HK-2 (cell line): Measurements from ENCODE around the gene HERC4.
A peak's percentile ranks its signal among the peaks of the same experiment; 100 is the strongest.

Source experiments
- DNase-seq: peaks from one replicate; pipeline ENCODE4 v3.0.0-alpha.2; 2018; ENCODE audit not compliant: unreplicated experiment

HERC4 gene

GRCh38 chr10:68074775-68075549 is at the start of gene HERC4:
Gene HERC4, minus strand, starts transcription at chr10:68075283. Its CDS starts 2,175 bp downstream, at chr10:68073108.
- DNase-seq = peak; percentile 97

GRCh38 chr10:68124718-68125117 is 49.6 kb upstream of the HERC4 start:
- DNase-seq = no peak

DNA sequence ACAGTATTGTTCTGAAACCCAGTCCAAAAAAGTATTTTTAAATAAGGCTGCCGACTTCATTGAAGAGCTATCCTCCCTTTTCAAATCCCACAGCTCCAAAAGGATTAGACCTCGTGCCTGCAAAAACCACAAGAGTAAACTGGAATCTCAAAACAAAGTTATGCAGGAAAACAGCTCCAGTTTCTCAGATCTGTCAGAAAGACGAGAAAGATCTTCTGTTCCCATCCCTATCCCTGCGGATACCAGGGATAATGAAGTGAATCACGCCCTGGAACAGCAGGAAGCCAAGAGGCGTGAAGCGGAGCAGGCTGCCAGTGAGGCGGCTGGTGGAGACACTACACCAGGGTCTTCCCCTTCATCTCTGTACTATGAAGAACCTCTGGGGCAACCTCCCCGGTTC is 46.8 kb upstream of the HERC4 start:
- no peak for DNase-seq

- no peak for DNase-seq
Measured at GRCh38 chr10:68121020-68121743, 46.1 kb upstream of the HERC4 start.

DNA sequence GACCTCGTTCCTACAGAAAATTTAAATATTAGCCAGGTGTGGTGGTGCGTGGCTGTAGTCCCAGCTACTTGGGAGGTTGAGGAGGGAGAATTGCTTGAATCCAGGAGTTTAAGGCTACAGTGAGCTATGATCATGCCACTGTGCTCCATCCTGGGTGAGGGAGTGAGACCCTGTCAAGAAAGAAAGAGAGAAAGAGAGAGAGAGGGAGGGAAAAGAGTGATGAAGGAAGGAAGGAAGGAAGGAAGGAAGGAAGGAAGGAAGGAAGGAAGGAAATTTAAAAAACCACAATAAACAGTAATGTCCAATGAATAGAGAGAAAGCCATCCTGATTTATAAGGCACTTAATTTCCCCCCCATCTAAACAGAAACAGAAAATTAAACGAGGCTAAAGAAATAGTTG is 43.6 kb upstream of the HERC4 start:
- DNase-seq = no peak

DNA sequence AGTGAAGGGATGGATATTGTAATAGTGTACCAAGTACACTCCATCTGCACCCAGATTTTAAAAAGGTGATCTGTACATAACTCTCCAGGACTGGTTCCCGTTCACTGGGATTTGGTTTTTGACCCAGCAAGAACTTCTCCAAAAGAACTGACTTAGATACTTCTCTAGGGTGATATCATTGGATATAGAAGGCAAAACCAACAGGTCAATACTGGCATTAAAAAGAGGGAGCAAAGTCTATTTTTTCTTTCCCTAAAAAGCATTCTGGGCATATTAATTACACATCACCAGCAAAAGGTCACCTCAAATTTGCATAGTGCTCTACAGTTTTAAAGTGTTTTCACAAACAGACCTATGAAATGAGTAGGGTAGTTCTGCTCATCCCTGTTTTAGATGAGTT is 37.8 kb upstream of the HERC4 start:
- DNase-seq = no peak

- no peak for DNase-seq
Measured at GRCh38 chr10:68111584-68111983, 36.5 kb upstream of the HERC4 start.

DNA sequence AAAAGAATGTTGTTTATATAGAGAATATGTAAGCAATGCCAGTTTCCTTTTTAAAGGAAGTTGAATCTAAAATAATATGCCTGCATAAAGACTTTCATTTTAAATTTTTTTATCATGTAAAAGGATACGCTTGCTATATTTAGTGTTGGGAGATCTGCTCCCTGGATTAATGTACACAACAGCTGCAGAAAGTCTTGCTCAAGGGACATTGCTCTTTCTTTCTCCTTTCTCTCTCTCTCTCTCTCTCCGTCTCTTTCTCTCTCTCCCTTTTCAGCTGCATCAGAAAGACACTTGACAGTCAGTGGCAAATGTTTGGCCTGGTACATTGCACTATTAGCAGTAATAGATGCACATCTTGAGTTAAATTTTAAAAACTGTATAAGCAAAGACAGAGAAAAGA is 34.9 kb upstream of the HERC4 start:
- no peak for DNase-seq

GRCh38 chr10:68109331-68109730 is 34.2 kb upstream of the HERC4 start, which contains the start of gene MYPN:
Gene MYPN, plus strand, starts transcription at chr10:68109488. Its CDS starts 11,951 bp downstream, at chr10:68121439.
- no peak for DNase-seq

- no peak for DNase-seq
Measured at GRCh38 chr10:68108653-68109052, 33.6 kb upstream of the HERC4 start.

DNA sequence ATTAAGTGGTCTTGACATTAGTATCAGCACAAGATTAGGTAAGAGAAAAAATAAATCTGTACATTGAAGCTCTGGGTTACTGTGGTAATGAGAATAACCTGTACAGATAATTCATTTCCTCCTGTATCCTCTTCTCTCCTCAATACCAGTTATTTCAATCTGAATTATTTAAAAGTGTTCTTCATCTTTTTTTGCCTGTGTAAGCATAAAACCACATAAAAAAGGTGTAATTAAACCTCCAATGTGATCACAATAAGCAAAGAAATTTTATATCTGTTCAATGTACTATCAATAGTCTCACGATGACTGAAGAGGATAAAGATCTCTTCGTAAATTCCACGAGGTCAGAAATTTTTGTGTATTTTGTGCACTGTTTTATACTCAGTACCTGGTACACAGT is 33.0 kb upstream of the HERC4 start:
- no peak for DNase-seq

DNA sequence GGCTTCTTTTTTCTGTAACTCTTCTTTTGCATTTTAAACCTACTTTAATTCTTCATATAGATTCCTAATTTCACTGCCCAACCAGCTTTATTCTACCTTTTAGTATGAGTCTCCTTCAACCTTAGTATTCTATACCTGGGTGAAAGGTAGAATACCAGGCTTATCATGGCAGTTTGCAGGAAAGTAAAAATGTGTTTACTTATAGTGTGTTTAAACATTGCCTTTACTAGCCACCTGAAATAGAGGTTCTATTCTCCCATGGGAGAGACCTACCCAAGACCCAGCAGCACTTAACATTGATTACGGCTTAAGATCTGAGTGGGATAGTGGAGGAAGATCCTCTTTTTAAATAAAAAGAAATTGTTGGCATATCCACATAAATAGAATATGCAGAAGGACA is 32.6 kb upstream of the HERC4 start:
- DNase-seq = no peak

DNA sequence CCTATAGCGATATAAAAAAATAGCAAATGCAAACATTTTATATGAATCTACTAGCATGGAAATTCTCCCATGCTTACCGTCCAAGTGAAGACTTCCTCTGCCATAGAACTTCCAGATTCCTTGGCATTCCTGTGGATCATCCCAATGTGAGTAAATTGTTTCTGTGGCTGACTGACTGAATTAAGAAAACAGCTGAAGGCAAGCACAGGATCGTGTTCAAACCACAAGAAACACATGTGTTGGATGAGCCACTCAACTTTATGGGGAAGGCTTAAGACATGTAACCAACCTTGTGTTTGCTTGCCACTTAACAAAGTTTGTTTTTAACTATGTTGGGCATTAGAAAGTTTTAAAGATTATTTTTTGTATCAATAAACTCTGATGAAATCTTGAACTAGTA is 31.6 kb upstream of the HERC4 start:
- peak; percentile 25 for DNase-seq

GRCh38 chr10:68105820-68106219 is 30.7 kb upstream of the HERC4 start:
- DNase-seq = no peak

GRCh38 chr10:68103901-68104300 is 28.8 kb upstream of the HERC4 start:
- no peak for DNase-seq

DNA sequence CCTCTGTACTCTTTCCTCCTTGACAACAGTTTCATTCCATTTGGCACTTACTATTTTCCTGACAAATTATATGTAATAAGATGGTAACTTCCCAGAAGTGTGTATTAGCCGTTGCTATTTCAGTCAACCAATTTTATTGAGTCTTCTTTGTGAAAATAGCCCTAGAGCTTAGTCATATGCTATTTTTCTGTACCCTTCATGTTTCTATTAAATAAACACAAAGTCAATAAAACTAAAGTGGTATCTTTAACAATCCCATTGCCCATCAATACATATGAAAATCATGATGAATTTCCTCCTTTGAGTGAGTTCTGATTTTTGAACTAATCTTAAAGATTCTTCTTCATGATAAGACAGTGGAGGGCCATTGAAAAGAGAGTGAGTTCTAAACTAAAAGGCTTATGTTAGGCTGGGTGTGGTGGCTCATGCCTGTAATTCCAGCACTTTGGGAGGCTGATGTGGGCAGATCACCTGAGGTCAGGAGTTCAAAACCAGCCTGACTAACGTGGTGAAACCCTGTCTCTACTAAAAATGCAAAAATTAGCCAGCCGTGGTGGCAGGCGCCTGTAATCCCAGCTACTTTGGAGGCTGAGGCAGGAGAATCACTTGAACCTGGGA is 28.3 kb upstream of the HERC4 start:
- no peak for DNase-seq

GRCh38 chr10:68101066-68101465 is 26.0 kb upstream of the HERC4 start:
- DNase-seq = no peak

- DNase-seq = no peak
Measured at GRCh38 chr10:68099736-68100135, 24.7 kb upstream of the HERC4 start.

DNA sequence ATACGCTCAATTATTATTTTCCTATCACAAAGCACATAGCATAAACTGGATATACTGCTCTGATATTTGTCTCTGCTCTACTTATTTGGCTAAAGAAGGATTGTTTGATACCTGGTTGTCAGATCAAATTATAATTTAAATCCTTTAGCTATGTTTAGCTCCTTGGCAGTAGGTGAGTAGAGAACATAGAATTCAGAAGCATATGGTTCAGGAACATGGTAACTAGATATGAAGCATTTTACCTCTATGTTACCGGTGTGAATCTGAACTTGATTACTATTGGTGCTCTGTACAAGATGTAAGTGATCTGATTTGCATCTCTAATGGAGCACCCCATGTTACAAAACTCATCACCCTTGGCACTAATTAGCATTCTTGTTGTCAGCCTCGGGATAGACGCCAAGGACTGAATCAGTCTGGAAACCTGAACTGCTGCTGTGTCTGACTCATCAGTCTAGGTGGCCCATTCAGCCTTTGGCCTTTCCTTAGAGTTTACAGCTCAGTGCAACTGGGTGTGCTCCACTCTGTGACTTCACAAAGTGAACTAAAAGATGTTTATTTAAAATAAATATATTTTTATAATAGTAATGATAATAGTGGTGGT is 21.9 kb upstream of the HERC4 start:
- DNase-seq = peak; percentile 41

DNA sequence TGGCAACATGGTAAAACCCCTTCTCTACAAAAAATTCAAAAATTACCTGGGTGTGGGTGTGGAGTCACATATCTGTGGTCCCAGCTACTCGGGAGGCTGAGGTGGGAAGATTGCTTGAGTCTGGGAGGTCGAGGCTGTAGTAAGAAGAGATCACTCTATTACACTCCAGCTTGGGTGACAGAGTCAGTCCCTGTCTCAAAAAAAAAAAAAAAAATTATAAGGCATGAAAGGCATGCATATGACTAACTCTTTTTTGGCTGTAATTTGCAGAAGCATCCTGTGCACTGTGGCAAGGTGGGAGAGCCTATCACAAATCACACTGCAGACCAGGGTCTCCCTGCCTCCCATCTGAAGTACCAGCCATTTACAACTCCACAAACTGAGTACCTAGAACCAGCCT is 20.1 kb upstream of the HERC4 start:
- DNase-seq = no peak

DNA sequence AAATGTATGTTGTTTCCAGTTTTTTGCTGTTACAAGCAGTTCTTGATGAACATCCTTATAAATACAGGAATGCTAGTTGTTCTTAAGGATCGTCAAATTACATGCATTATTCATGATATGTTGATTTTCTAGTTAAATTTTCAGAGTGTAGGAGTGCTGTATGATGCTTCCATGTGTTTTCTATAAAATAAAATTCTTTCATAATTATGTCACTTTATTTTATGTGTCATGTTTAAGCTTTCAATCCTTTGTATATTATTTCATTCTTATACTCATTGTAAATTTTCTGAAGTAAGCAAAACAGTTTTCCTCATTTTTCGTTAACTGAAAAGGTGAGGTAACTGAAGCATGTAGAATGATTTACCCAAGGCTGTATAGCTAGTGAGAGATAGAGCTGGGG is 17.4 kb upstream of the HERC4 start:
- no peak for DNase-seq

- no peak for DNase-seq
Measured at GRCh38 chr10:68090586-68090985, 15.5 kb upstream of the HERC4 start.
